IPS-NIHi7 (cell line): Measurements from ENCODE around the gene THSD7A.
"Not testable (repeated sequence)": the region's sequence is repeated elsewhere in the genome, so short reads cannot be mapped to it uniquely, and the experiment has no call there.

ENCODE experiments used
- DNase-seq: peaks from one replicate; pipeline ENCODE4 v3.0.0; 2012; ENCODE audit warnings: mixed read lengths; ENCODE audit errors: extremely low spot score

The THSD7A gene

GRCh38 chr7:11579141-11579540 lies 252.9 kb downstream of the THSD7A start:
- no peak for DNase-seq

DNA sequence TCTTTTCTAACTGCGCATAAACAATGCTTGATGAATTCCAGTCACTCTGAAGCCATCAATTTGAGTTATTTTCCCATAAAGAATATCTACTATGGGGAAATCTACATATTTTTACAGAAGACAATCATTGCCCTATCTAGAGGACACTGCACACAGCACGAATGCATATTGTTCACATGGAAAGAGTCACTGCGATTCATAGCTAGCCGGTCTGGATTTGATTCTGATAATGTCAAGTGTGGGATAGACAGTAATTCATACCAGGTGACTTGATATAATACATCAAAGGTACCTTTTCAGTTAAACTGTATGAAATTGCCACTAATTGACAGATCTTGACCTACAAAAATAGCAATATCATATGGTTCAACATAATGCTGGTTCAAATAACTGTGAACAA lies 255.7 kb downstream of the THSD7A start:
- DNase-seq, result no peak

DNA sequence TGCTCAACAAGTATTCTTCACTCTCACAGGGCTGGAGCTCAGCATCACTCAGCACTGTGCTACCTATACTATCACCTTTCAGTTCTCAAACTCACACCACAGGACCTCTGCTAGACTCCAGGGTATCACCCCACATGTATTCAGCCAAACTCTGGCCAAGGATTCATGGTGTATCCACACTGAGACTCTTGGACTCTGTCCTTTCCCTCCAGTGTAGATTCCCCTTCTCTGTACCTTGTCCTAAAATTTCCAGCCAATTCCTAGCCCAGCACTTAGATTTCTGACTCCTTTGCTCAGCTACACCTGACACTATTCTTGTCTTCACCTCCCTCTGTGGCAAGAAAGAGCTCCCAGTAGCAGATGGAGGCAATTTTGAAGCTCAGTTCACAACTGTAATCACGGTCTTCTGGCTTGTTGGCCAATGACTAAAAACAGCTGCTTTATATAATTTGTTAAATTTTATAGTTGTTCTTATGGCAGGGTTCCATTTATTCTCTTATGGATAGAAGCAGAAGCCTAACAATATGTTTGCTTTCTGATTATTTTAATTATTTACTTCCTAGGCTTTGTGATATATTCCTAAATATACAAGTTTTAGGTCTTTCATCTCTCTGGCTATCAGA lies 258.8 kb downstream of the THSD7A start:
- no peak for DNase-seq

GRCh38 chr7:11570922-11571550 lies 261.0 kb downstream of the THSD7A start:
- no peak for DNase-seq

DNA sequence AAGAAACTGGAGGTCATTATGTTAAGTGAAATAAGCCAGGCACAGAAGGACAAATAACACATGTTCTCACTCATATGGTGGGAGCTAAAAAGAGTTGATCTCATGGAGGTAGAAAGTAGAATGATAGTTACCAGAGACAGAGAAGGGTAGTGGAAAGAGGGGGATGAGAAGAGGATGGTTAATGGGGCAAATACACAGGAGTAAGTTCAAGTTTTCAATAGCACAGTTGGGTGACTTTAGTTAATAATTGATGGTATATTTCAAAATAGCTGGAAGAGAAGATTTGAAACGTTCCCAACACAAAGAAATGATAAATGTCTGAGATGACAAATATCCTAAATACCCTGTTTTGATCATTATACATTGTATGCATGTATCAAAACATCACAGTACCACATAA lies 261.8 kb downstream of the THSD7A start:
- DNase-seq, result no peak

- no peak for DNase-seq
These were observed 264.4 kb downstream of the THSD7A start for GRCh38 chr7:11567571-11567970.

DNA sequence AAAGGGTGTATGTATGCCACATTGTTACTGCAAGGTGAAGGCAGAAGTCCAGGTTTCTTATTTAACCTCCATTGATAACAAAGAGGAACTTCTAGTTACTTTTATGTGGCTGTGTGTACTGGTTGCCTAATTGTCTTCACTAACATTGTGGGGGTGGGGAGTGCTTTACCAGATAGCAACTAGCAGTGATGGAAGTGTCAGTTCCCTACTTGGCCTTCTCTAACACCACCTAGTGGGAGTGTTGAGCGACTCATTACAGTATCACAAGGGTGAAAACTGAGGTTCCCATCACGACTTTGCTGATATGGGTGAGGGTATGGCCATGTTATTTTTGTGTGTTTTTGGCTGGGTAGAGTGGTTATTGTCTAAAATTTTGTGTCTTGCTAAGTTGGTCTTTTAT lies 274.4 kb downstream of the THSD7A start:
- DNase-seq, result peak; percentile 80

GRCh38 chr7:11552676-11553296 lies 279.2 kb downstream of the THSD7A start:
- no peak for DNase-seq

DNA sequence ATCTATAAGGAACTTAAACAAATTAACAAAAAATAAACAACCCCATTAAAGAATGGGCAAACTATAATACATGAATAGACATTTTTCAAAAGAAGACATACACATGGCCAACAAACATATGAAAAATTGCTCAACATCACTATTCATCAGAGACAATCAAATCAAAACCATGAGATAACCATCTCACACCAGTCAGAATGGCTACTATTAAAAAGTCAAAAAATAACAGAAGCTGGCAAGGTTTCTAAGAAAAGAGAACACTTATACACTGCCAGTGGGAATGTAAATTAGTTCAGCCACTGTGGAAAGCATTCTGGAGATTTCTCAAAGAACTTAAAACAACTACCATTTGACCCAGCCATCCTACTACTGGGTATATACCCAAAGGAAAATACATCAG lies 280.5 kb downstream of the THSD7A start:
- no peak for DNase-seq

DNA sequence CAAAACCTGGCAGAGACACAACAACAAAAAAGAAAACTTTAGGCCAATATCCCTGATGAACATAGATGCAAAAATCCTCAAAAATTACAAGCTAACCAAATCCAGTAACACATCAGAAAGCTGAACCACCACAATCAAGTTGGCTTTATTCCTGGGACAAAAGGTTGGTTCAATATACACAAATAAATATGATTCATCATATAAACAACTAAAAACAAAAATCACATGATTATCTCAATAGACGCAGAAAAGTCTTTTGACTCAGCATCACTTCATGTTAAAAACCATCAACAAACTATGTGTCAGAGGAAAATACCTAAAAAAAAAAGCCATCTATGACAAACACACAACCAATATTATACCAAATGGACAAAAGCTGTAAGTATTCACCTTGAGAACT lies 283.5 kb downstream of the THSD7A start:
- no peak for DNase-seq

DNA sequence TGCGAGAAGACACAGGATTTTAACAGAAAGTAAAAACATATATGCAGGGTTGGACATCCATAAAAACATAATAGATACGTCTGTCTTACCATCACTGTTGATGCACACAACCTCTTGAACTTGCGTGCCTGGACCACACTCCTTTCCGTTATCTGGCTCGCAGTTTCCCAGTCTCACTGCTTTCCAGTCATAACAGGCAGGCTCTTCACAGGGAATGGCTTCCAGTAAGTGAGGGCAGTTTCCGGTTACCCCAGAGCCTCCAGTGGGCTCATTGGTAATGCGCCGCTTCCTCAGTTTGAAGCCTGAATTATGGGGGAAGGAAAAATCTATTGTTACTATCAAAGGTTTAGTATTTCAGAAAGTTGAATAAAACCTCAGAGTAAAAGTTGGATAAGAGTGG lies 290.7 kb downstream of the THSD7A start:
- no peak for DNase-seq

DNA sequence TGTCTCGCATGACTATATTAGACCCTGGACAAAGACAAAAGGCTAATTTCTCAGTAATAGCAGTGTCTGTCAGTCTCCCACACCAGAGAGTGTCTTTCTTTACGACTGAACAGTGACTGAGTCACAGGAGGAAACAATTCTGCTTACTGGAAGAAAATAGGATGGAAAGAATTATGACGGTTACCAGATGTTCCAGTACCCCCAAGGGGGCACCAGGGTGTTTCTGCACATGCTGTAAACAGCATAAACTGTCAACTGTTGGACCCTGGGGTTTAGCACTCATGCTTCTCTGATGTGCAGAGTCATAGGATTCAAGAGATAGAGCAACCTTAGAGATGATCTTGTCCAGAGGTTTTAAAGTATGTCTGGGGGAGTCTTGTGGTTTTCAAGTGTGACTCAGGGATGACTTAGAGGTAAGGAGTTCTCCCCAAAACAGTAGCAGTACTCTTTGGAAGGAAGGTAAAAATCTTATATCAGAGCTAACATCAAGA lies 291.7 kb downstream of the THSD7A start:
- DNase-seq, result no peak

- DNase-seq, result no peak
These were observed 292.1 kb downstream of the THSD7A start for GRCh38 chr7:11539853-11540252.

DNA sequence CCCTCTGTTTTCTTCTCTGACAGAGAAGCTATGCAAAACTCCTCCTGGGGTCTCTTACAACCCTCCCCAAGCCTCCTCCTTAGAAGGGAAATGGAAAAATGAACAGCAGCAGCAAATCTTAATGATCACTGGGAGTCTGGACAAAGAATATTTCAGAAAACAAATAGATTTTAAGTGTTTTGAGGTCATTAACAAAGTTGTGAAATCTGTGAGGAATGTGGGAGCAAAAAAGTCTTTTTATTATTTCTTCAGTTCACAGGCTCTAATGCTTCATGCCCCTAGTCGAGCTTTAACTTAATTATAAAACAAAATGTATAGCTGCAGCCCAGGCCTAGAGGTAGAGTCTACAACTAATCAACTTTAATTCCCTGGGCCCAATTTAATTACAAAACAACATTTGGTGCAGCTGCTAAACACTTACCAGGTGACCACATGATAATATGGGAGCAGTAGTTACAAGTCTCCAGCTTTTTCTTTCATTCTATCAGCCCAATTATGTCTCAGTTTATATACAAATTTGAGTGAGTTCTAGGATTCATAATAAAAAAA lies 293.2 kb downstream of the THSD7A start:
- DNase-seq, result no peak

DNA sequence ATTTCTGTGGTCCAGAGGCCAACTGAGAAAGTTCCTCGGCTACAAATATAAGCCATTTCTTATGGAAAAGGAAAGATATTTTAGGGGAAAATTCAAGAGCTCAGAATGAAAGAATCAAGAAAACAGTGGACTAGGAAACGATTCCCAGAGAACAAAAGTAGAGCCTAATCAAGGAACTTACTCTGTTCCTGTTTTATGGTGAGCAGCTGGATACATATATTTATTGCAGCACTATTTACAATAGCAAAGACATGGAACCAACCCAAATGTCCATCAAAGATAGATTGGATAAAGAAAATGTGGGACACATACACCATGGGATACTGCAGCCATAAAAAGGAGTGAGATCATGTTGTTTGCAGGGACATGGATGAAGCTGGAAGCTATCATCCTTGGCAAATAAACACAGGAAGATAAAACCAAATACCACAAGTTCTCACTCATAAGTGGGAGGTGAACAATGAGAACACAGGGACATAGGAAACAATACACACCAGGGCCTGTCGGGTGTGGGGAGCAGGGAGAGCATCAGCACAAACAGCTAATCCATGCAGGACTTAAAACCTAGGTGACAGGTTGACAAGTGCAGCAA lies 298.7 kb downstream of the THSD7A start:
- no peak for DNase-seq

DNA sequence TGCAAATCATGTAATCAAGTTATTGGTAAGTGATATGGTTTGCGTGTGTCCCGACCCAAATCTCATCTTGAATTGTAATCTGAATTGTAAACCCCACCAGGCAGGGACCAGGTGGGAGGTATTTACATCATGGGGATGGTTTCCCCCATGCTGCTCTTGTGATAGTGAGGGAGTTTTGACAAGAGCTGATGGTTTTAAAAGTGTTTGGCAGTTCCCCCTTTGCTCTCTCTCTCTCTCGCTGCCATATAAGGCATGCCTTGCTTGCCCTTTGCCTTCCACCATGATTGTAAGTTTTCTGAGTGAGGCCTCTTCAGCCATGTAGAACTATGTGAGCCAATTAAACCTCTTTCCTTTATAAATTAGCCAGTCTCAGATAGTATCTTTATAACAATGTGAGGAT lies 302.6 kb downstream of the THSD7A start:
- DNase-seq, result no peak

DNA sequence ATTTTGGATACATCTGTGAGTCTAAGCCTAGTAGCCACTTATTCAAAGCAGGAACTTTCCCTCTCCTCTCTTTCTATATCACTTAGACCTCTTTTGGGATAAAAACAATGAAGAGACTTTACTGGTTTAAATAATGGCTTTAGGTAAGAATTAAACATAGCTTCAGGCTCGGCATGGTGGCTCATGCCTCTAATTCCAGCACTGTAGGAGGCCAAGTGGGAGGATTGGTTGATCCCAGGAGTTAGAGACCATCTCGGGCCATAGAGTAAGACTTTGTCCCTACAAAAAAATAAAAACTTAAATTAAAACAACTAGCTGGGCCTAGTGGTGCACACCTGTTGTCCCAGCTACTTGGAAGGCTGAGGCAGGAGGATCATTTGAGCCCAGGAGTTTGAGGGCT lies 304.3 kb downstream of the THSD7A start:
- no peak for DNase-seq

DNA sequence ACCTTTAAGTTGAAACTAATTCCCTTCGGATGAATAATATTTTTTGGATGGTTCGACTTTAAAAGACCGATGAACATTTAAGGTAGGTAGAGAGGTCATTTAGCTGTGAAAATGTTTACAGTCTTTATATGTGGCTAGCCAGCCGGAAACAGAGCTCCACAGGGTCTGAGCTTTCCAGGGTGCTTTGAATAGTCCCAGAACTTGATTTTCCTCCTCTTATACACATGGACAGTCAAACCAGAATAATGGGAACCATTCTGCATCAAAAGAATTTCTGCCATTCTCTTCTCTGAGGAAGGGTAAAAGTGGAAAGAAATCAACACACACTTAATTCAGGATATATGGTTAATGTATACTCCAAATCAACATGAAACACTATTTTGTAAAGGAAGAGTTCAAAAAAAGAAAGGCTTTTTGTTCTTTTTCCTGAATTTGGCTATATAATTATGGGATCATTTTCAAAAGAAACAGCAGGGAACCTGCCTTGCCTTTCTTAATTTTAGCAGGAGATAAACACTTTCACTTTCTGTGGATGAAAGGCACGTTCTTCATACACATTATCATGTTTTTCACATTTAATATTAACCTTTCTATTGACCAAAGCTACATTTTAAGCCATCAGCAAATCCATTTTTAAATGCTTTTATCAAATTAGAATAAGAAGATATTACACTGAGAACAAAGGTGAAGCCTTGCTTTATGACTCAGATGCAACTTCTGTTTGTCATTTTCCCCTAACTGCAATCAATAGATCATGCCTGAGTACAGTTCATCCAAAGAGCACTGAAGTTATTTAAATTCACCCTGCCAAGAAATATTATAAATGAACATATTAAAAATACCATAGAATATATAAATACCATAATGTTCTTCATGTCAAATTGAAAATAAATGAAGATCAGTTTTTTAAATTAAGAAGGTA lies 307.3 kb downstream of the THSD7A start:
- no peak for DNase-seq

- DNase-seq, result not testable (repeated sequence)
These were observed 310.0 kb downstream of the THSD7A start for GRCh38 chr7:11521964-11522499.

DNA sequence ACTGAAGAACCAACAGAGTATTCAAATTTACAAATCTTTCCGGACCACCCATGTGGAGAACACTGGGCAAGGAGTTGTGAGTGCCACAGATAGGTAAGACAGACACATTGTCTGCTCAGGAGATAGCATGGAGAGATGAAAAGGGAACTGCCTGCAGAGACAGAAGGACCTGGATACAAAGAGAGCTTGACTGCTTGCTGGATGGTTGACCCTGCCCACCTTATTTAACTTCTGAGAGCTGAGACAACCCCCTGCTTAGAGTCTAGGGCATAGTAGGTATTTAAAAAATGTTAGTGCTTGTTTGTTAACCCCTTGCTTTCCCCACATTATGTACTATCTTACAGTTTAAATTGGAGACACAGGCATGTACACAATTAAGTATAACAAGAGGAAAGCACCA lies 314.1 kb downstream of the THSD7A start:
- peak; percentile 32 for DNase-seq

DNA sequence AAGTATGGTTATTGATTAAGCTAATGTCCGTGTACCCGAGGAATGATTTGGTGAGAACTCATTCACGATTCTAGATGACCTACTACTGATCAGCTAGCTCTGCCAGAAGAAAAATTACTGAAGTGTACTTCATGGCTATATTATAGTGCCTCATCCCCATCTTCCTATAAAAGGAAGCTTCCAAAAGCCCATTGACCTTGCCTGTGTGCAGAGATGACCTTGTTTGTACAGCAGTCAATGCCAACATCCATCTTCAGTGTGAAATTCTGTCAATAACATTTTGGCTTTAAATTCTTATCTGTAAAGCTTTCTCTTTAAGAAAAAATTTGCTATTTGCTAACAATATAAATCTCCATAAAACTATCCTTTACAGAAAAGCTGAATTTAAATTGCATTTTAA lies 315.7 kb downstream of the THSD7A start:
- DNase-seq, result no peak
